NT2/D1 (cell line): ENCODE data around the gene DYNC1H1.

Source experiments
- SUZ12 ChIP-seq: IDR thresholded peaks from 2 replicates; pipeline ENCODE4 v1.6.1; 2011; ENCODE audit not compliant: insufficient read length, insufficient read depth; ENCODE audit errors: extremely low read depth
- YY1 ChIP-seq: IDR thresholded peaks from 2 replicates; pipeline ENCODE4 v1.6.1; 2011; ENCODE audit not compliant: insufficient read length, insufficient read depth

DNA sequence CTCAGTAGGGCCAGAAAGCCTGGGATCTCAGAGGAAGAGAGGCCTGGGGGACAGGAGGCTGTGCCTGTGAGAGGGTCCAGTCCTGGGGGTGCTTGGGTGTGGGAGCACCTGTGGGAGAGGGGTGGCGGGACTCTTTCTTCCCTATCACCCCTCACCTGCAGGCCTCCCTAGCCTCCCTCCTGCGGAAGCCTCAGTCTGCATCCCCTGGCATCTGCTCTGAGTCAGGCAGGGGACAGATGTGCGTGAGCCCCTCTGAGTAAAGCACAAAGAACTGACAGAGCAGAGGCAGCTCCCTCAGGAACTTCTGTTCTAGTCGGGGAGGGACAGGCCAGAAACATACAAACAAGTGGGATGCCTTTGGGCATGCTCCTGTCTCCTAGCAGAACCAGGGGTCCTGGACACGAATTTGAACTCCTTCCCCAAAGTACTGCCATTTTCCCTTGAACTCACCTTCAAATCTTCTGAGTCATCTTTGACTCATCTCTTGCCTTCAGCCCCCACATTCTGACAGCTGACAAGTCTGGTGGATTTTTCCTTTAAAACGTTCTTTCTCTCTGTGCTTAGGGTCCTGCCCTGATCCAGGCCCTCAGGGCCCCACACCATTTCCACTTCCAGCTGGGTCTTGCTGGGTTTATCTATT, 131.0 kb downstream of the DYNC1H1 start:
- TF ChIP-seq SUZ12, result no peak
- no peak for TF ChIP-seq YY1
